ENCODE data around the gene CWC25.

DNA sequence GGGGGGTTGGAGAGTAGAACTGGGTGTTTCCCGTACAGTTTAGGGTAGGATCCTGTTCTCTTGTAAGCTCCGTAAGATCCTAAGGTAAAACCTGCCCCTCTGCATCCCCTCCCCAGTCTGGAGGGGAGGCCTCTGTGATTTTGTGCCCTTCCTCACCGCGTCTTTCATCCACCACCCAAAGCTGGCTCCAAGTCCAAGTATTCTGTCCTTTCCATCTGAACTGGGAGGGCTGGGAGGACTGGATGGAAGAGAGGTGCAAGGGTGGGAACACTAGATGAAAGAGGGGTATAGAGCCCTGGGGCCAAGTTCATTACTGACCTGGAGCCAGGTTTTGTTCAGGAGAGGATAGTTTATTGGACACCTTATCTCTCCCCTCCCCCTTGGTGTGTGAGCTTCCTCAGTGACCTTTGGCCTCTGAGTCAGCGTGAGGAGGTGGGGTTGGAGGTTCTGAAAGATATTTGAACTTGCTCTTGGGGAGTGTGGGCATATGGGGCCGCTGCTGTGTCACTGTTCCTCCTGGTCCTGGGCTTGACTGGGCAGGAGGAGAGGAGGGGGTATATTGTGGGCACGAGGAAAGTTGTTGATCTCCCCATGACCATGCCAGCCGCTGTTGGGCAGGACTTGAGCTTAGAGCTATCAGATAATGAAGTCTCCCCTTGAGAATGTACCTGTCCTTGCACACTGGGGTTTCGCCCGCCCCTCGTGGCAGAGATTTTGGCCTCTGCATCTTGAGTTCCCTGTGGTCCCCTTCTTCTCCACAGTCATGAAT lies 46.3 kb upstream of the CWC25 start:
- TF ChIP-seq HNRNPH1 (optimal IDR thresholded peaks at IDR 0.05; ENCODE audit: low read depth, low read length) (no peak), TCF7 (IDR thresholded peaks at IDR 0.05; ENCODE audit: borderline replicate concordance) (0 out of 2 replicates have a peak, but pooled peaks have one; percentile 56), SMARCA5 (IDR thresholded peaks at IDR 0.05) (no peak), ZNF444 (CRISPR knock-in tag; IDR thresholded peaks at IDR 0.05) (no peak), TCF3 (CRISPR knock-in tag; IDR thresholded peaks at IDR 0.05) (no peak), POLR2AphosphoS5 (IDR thresholded peaks at IDR 0.05; ENCODE audit: control insufficient read depth, insufficient read depth, low read depth, low read length) (peak; percentile 58; the same call in 1 of the 2 replicates), NFIX (CRISPR knock-in tag; IDR thresholded peaks at IDR 0.05; ENCODE audit: low read depth) (no peak), MED1 (CRISPR knock-in tag; IDR thresholded peaks at IDR 0.05; ENCODE audit: borderline replicate concordance) (no peak), SP1 (CRISPR knock-in tag; IDR thresholded peaks at IDR 0.05) (no peak; the same call in 1 of the 2 replicates), SP2 (IDR thresholded peaks at IDR 0.05; ENCODE audit: extremely low read depth, low read depth, low read length, poor library complexity, severe bottlenecking) (no peak)
- TF ChIP-seq, protein P1, sequence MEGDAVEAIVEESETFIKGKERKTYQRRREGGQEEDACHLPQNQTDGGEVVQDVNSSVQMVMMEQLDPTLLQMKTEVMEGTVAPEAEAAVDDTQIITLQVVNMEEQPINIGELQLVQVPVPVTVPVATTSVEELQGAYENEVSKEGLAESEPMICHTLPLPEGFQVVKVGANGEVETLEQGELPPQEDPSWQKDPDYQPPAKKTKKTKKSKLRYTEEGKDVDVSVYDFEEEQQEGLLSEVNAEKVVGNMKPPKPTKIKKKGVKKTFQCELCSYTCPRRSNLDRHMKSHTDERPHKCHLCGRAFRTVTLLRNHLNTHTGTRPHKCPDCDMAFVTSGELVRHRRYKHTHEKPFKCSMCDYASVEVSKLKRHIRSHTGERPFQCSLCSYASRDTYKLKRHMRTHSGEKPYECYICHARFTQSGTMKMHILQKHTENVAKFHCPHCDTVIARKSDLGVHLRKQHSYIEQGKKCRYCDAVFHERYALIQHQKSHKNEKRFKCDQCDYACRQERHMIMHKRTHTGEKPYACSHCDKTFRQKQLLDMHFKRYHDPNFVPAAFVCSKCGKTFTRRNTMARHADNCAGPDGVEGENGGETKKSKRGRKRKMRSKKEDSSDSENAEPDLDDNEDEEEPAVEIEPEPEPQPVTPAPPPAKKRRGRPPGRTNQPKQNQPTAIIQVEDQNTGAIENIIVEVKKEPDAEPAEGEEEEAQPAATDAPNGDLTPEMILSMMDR (IDR thresholded peaks at IDR 0.05 in 2 of 3, conservative IDR thresholded peaks at IDR 0.05 in 1 of 3; ENCODE audit: insufficient read depth in 2 of 3, low read depth in 1 of 3, low read length in 3 of 3), result peak; percentile 27 to 64 (median 60); a peak in 3 of 6 replicates
- TF ChIP-seq, protein P2, sequence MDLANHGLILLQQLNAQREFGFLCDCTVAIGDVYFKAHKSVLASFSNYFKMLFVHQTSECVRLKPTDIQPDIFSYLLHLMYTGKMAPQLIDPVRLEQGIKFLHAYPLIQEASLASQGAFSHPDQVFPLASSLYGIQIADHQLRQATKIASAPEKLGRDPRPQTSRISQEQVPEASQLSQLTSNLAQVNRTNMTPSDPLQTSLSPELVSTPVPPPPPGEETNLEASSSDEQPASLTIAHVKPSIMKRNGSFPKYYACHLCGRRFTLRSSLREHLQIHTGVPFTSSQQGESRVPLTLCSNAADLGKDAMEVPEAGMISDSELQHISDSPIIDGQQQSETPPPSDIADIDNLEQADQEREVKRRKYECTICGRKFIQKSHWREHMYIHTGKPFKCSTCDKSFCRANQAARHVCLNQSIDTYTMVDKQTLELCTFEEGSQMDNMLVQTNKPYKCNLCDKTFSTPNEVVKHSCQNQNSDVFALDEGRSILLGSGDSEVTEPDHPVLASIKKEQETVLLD (IDR thresholded peaks at IDR 0.05), result peak; percentile 62; the same call in 1 of the 2 replicates

All from K562 (cell line).